ENCODE results near the gene EHMT2. TPM values are rescaled to one million over a fixed set of nuclear protein-coding genes. Genes with fewer than 3 reads are reported as not detected.

EHMT2 gene
- total and polyA plus RNA-seq, 2 of the 13 experiments (the other 11 are each of a cell fraction or from before 2014, with no cell fraction given) = 55.2 to 69.2 TPM

DNA sequence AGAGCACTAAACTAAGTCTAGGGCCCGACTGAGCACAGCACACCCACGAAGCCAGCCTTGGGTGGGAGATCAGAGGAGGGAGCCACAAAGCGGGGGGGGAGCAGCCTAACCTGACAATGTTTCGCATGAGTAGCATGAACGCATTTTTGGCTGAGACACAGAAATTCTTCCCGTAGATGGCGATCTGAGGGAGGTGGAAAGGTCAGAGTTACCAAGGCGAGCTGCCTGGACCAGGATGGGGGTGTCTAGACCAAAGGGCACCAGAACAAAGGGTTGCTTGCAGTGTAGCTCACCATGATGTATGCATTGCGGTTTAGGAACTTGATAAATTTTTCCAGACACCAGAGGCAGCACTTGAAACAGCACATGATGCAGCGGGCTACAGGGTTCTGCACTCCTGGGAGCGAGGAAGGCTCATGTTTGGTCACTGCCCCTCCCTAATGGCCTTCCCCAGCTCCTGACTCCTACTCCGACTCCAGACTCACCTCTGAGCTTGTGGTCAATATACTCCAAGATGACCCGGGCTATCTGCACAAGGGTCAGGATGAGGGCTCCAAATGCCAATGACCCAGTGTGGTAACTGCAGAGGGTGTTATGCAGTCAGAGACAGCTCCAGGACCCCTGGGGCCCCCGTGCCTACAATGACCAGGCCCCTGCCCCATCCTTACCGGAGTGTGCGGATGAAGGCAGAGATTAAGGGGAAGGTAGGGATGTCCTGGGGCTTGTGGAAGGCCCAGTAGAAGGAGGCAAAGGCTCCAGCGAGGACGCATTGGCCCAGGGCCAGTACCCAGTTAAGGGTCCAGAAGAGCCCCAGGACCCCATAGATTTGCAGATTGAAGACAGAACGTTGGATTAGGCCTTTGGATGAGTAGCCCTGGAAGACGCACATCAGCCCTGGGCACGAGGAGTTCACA lies 32.0 kb downstream of the EHMT2 start (continued):
- TF ChIP-seq MAFK (conservative IDR thresholded peaks at IDR 0.05 in 1 of 2, IDR thresholded peaks at IDR 0.05 in 1 of 2; ENCODE audit: low read length in 2 of 2) = 0 out of 4 replicates have a peak, but pooled peaks of 1 of the 2 experiments have one; percentile 0
- TF ChIP-seq HMGXB4 (CRISPR knock-in tag; IDR thresholded peaks at IDR 0.05; ENCODE audit: borderline replicate concordance in 1 of 2, low read depth in 1 of 2) = peak; percentile 49 to 72
- TF ChIP-seq ZNF451 (CRISPR knock-in tag; IDR thresholded peaks at IDR 0.05) = no peak
- peak; percentile 91 for TF ChIP-seq NCOR1 (IDR thresholded peaks at IDR 0.05; ENCODE audit: borderline replicate concordance, low read length)
- TF ChIP-seq ETV5 (CRISPR knock-in tag; IDR thresholded peaks at IDR 0.05; ENCODE audit: borderline replicate concordance) = peak; percentile 47
- TF ChIP-seq TBP (CRISPR knock-in tag; IDR thresholded peaks at IDR 0.05) = no peak
- peak; percentile 31; the same call in 1 of the 2 replicates for TF ChIP-seq NFIC (IDR thresholded peaks at IDR 0.05; ENCODE audit: low read length)
- TF ChIP-seq, protein P1, sequence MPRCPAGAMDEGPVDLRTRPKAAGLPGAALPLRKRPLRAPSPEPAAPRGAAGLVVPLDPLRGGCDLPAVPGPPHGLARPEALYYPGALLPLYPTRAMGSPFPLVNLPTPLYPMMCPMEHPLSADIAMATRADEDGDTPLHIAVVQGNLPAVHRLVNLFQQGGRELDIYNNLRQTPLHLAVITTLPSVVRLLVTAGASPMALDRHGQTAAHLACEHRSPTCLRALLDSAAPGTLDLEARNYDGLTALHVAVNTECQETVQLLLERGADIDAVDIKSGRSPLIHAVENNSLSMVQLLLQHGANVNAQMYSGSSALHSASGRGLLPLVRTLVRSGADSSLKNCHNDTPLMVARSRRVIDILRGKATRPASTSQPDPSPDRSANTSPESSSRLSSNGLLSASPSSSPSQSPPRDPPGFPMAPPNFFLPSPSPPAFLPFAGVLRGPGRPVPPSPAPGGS (CRISPR knock-in tag; IDR thresholded peaks at IDR 0.05) = peak; percentile 71; the same call in 1 of the 2 replicates
- TF ChIP-seq, protein P2, sequence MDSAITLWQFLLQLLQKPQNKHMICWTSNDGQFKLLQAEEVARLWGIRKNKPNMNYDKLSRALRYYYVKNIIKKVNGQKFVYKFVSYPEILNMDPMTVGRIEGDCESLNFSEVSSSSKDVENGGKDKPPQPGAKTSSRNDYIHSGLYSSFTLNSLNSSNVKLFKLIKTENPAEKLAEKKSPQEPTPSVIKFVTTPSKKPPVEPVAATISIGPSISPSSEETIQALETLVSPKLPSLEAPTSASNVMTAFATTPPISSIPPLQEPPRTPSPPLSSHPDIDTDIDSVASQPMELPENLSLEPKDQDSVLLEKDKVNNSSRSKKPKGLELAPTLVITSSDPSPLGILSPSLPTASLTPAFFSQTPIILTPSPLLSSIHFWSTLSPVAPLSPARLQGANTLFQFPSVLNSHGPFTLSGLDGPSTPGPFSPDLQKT (CRISPR knock-in tag; IDR thresholded peaks at IDR 0.05; ENCODE audit: borderline replicate concordance) = no peak
- TF ChIP-seq ZNF44 (CRISPR knock-in tag; IDR thresholded peaks at IDR 0.05) = no peak
- no peak for TF ChIP-seq RNF2 (conservative IDR thresholded peaks at IDR 0.05; ENCODE audit: low read depth)
- TF ChIP-seq, protein P3, sequence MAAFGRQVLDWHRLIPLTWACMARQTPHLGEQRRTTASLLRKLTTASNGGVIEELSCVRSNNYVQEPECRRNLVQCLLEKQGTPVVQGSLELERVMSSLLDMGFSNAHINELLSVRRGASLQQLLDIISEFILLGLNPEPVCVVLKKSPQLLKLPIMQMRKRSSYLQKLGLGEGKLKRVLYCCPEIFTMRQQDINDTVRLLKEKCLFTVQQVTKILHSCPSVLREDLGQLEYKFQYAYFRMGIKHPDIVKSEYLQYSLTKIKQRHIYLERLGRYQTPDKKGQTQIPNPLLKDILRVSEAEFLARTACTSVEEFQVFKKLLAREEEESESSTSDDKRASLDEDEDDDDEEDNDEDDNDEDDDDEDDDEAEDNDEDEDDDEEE (CRISPR knock-in tag; IDR thresholded peaks at IDR 0.05) = no peak; the same call in 1 of the 2 replicates
- no peak for TF ChIP-seq HNRNPH1 (optimal IDR thresholded peaks at IDR 0.05; ENCODE audit: low read depth, low read length)
- TF ChIP-seq FOXO1 (CRISPR knock-in tag; IDR thresholded peaks at IDR 0.05) = no peak; the same call in 1 of the 2 replicates
- peak; percentile 99 for TF ChIP-seq RXRB (CRISPR knock-in tag; IDR thresholded peaks at IDR 0.05; ENCODE audit: borderline replicate concordance)
- TF ChIP-seq NR2F1 (CRISPR knock-in tag; IDR thresholded peaks at IDR 0.05) = peak; percentile 95
- no peak; the same call in 1 of the 2 replicates for TF ChIP-seq PAX8 (CRISPR knock-in tag; IDR thresholded peaks at IDR 0.05; ENCODE audit: borderline replicate concordance)
- no peak for TF ChIP-seq REL (CRISPR knock-in tag; conservative IDR thresholded peaks at IDR 0.05)
- TF ChIP-seq ZNF878 (CRISPR knock-in tag; IDR thresholded peaks at IDR 0.05) = no peak
- TF ChIP-seq RELA (CRISPR knock-in tag; IDR thresholded peaks at IDR 0.05) = no peak
- peak; percentile 68; the same call in 1 of the 2 replicates for TF ChIP-seq FOXK1 (CRISPR knock-in tag; IDR thresholded peaks at IDR 0.05; ENCODE audit: borderline replicate concordance, low read depth)
- TF ChIP-seq MLX (CRISPR knock-in tag; IDR thresholded peaks at IDR 0.05) = peak; percentile 87
- TF ChIP-seq BHLHE40 (IDR thresholded peaks at IDR 0.05; ENCODE audit: low read length) = peak; percentile 63; the same call in 1 of the 2 replicates

Data from HepG2 (cell line).